Measurements from ENCODE around the gene BCKDHB.

- TF ChIP-seq CTCF (IDR thresholded peaks at IDR 0.05) (no peak), POLR2A (IDR thresholded peaks at IDR 0.05) (no peak), POLR2AphosphoS5 (IDR thresholded peaks at IDR 0.05) (no peak)
These were observed 120.2 kb downstream of the BCKDHB start for GRCh38 chr6:80226699-80227098.
